Measurements from ENCODE around the gene IZUMO4.

The IZUMO4 gene

GRCh38 chr19:2096480-2097202, at the start of gene IZUMO4:
Gene IZUMO4 (plus strand): TSS chr19:2096915. CDS start chr19:2096946, 31 bp downstream.
- peak within 1 kb of the TSS; percentile 85 for H3K27ac ChIP-seq
- TF ChIP-seq CTCF (conservative IDR thresholded peaks at IDR 0.05) = peak; percentile 51

GRCh38 chr19:2047076-2047448, 49.7 kb upstream of the IZUMO4 start:
- peak overlapping the region; percentile 91; the same call in 1 of the 2 replicates for H3K27ac ChIP-seq

GRCh38 chr19:2047449-2048103, 49.1 kb upstream of the IZUMO4 start:
- no peak for TF ChIP-seq CTCF (conservative IDR thresholded peaks at IDR 0.05)
- peak overlapping the region; percentile 91; the same call in 1 of the 2 replicates for H3K27ac ChIP-seq

More at GRCh38 chr19:2047076-2047448, 49.7 kb upstream of the IZUMO4 start:
- TF ChIP-seq CTCF (conservative IDR thresholded peaks at IDR 0.05) = no peak

- TF ChIP-seq CTCF (conservative IDR thresholded peaks at IDR 0.05) = no peak
- peak overlapping the region; percentile 91 for H3K27ac ChIP-seq
Observed at GRCh38 chr19:2048104-2048958, 48.4 kb upstream of the IZUMO4 start.

GRCh38 chr19:2048959-2049740, 47.6 kb upstream of the IZUMO4 start:
- no peak for TF ChIP-seq CTCF (conservative IDR thresholded peaks at IDR 0.05)
- peak overlapping the region; percentile 91 for H3K27ac ChIP-seq

GRCh38 chr19:2049741-2050348, 46.9 kb upstream of the IZUMO4 start:
- no peak for TF ChIP-seq CTCF (conservative IDR thresholded peaks at IDR 0.05)
- peak overlapping the region; percentile 91 for H3K27ac ChIP-seq
